ENCODE measurements around the gene CFAP20. TPM values are rescaled to one million over a fixed set of nuclear protein-coding genes. Genes with fewer than 3 reads are reported as not detected.

CFAP20 gene
- polyA plus RNA-seq, 4 donors = 63.4 to 75.9 (median 67.7) TPM

DNA sequence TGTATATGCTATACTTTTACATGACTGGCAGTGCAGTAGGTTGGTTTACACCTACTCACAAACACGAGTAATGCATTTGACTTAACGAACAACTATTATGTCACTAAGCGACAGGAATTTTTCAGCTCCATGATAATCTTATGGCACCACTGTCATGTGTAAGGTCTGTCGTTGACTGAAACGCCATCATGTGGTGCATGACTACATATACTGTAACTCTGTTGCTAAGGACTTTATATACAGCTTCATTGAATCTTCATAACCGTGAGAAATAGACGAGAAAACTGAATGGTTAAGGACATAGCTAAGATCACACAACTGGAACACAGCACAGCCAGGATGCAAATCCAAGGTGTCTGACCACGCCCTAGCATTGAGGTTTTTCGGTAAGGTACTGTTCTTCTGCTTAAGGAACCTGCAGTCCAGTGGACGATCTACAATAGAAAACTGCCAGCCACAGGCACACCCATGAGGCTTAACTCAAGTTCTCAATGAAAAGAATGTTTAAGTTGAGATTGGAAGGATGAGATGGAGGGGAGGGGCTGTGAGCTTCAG is 3.3 kb downstream of the CFAP20 start:
- no peak for DNase-seq (ENCODE audit: low read depth in 4 of 4, low spot score in 2 of 4)

DNA sequence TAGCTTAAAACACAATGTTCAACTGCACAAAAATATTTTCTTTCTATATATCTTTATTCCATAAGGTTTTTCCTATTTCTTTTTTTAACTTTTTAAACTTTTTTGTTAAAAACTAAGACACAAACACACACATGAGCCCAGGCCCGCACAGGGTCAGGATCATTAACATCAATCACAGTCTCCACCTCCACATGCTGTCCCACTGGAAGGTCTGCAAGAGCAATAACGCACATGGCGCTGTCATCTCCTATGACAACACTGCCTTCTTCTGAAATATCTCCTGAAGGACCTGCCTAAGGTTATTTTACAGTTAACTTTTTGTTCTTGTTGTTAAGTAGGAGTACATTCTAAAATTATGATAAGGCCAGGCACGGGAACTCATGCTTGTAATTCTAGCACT is 4.1 kb downstream of the CFAP20 start:
- DNase-seq (ENCODE audit: low read depth in 4 of 4, low spot score in 2 of 4) = no peak

DNA sequence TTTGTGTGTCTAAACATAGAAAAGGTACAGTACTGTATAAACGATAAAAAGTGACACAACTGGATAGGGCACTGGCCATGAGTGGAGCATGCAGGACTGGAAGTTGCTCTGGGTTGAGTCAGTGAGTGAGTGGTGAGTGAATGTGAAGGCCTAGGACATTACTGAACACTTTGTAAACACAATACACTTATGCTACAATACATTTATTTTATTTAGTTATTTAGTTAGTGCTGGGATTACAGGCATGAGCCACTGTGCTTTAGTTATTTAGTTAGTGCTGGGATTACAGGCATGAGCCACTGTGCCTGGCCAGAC is 4.6 kb downstream of the CFAP20 start:
- no peak for DNase-seq (ENCODE audit: low read depth in 4 of 4, low spot score in 2 of 4)

DNA sequence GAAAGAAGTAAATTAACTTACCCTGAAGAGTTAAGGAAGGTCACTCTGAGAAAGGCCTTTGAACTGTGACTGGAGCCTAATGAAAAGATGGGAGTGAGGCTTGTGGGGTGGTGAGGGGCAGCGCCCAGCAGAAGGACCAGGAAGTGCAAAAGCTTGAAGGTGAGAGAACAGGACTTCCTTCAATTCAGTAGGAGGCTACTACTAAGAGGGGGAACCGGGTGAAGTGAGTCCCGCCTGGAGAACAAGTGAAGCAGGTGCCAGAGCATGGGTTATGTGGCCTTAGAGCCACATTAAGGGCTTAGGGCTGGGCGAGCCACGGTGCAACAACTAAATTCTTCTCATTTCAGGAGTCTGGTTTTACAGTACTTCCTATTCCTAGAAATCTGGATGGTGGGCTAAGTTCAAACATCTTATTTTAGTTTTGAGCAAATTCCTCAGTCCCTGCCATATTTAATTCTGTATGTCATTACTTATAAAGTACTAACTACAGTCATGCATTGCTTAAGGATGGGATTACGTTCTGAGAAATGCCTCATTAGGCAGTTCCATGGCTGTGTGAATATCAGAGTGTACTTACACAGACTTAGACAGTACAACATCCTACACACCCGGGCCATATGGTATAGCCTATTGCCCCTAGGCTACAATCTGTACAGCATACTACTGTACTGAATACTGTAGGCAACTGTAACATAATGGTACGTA is 5.1 kb downstream of the CFAP20 start:
- DNase-seq (ENCODE audit: low read depth in 4 of 4, low spot score in 2 of 4) = no peak

DNA sequence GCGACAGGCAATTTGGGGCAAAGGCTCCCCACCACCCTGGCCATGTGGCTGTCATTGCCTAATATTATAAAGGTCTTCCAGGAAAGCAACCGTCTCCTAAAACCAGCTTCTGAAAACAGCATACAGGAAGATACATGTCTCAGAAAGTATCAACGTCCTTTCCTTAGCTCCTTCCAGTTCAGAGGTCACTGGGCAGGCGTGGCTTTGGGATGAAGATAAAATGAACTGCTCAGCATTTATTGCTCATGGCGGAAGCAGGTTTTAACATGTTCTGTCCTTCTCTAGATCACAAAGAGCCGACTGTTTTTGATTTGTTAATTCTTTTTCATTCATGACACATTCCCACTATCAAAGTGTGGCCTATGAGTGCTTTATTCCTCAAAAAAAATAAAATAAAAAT is 8.0 kb downstream of the CFAP20 start:
- no peak for DNase-seq (ENCODE audit: low read depth in 4 of 4, low spot score in 2 of 4)

DNA sequence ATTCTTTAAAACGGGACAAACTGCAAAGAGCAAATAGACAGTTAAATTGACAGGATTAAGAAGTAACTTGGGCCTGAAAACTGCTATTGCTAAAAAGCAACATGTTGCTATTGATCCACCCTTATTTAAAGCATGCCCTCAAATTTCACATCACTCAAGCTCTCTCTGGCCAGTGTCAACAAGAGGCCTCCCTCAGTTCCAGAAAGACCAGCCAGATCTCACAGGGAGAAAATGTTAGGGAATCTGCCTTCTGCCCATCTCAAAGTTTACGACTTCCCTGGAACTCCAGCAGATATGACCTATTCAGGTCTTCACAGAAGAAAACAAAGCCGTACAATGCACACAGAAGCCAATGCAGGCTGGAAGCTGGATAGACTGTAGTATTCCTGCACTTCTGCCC is 8.9 kb downstream of the CFAP20 start:
- no peak for DNase-seq (ENCODE audit: low read depth in 4 of 4, low spot score in 2 of 4)

DNA sequence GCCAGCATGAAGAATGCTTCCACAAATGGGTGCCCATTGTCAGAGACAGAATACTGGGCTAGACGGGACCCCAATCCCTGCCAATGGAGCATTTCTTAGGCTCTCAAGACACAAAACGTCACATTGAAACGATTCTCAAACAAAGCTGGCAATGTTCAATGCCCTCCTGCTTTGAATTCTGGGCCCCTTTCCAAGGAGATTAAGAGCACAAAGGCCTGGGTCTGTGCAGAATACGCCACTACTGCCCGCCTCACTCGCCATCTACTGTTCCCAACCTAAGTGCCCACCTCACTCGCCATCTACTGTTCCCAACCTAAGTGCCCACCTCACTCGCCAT is 9.7 kb downstream of the CFAP20 start:
- no peak for DNase-seq (ENCODE audit: low read depth in 4 of 4, low spot score in 2 of 4)

DNA sequence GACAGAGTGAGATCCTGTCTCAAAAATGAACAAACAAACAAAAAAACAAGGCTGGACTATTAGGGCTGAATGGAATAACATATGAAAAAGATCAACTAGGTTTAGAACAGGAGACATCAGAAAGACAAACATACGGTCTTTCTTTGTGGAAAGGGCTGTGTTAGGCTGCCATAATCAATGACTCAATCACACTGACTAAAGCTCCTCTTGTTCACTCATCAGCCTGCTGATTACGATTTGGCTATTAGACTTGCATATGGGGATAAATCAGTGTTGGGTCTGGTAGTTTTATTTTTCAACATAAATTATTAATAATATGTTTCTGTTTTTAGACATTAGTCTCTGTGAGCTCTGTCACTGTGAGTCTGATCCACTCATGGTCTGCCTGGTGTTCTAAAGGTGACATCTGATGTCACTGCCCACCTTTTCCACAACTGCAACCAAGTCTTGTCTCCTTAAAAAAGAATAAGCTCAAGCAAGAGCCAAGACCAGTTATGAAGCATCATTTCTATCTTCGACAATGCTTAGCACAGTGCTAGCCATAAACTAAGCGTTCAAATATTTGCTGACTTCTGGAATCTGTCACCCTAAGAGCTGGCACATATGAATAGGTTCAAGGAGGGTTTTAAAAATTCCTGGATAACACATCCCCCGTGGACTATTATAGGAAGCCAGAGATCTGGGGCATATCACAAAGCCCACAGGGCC is 10.2 kb downstream of the CFAP20 start:
- DNase-seq (ENCODE audit: low read depth in 4 of 4, low spot score in 2 of 4) = no peak

DNA sequence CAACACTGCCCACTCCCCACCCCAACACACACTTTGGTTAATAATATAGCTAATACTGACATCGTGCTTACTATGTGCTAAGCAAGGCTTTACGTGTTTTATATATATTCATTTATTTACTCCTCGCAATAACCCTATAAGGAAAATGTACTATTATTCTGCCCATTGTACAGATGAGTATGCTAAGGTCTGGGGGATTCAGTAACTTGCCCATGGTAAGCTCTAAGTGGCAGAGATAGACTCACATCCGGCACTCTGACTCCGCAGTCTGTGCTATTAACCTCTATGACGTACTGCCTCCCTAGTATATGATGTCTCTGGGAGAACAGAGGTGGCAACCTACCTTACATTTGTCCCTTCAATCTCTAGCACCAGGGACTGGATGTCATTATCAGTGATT is 12.7 kb downstream of the CFAP20 start:
- DNase-seq (ENCODE audit: low read depth in 4 of 4, low spot score in 2 of 4) = no peak

DNA sequence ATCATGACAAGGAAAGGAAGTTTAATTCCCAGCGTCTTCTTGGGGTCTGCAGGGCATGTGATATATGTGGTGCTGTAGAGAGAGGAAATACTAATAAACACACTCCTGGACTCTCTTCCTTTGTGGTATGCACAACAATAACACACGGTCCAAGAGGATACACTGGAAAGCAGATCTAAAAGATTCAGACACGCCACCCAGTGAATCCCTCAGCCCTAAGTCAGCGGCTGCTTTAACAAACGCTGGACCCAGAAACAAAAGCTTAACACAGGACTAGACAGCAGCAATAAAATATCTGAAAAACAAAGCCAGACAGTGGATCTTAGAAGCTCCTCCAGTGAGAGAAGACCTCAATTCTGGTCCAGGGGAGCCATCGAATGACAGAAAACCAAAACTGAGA is 13.1 kb downstream of the CFAP20 start:
- no peak for DNase-seq (ENCODE audit: low read depth in 4 of 4, low spot score in 2 of 4)

DNA sequence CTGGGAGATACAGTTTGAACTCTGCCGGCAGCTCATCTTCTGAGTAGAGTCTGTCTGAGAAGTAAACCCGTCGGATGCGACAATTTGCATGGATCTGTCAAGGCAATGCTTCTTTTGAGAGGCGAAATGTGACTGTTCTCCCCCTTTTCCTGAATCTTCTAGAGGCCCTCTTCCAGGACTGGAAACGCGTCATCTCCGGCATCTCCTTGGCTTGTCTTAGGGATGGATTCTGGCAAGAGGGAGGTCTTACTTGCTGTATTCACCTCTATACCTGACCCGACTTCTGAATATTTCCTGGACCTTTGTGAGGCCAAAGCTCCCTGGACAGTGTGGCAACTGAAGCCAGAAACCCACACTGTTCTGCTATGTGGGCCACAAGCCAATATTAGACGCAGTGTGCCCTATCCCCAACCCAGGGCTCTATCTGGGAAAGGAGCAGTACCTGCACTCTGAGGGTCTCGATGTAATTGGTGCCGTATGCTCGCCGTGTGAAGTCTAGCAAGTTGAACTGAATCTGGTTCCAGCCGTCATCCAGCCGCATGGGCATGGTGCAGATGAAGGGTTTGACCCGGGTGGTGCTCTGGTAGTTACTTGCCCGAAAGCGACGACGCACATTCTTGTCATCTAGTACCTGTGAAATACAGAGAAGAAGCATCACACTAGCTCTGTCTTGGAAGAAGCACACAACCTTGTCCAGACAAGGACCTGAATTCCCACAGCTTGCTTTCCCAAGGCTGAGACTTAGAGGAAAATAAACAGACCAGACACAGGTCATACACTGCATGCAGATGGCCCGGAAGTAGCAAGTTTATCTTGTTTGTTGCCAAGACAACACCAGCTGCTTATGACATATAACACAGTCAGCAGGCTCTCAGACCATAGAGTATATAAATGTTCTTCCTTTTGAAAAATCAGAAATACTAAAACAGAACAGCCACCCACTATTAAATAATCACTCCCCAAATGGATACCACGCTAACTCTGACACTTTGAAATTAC is 14.1 kb downstream of the CFAP20 start:
- no peak for DNase-seq (ENCODE audit: low read depth in 4 of 4, low spot score in 2 of 4)

DNA sequence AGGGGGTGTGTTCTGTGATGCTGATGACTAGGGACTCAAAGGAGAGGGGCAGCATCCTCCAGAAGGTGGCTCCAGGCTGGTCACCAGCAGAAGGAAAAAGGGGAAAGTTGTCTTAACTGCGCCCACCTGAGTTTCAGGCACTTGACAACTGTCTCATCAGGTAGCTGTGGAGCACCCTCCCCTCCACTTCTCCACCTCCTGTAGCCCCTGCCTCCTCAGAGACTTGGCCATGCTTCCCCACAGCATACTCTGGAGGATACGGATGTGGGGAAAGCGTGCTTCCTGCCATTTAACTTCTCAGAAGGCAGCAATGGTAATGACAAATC is 17.9 kb downstream of the CFAP20 start:
- no peak for DNase-seq (ENCODE audit: low read depth in 4 of 4, low spot score in 2 of 4)

DNA sequence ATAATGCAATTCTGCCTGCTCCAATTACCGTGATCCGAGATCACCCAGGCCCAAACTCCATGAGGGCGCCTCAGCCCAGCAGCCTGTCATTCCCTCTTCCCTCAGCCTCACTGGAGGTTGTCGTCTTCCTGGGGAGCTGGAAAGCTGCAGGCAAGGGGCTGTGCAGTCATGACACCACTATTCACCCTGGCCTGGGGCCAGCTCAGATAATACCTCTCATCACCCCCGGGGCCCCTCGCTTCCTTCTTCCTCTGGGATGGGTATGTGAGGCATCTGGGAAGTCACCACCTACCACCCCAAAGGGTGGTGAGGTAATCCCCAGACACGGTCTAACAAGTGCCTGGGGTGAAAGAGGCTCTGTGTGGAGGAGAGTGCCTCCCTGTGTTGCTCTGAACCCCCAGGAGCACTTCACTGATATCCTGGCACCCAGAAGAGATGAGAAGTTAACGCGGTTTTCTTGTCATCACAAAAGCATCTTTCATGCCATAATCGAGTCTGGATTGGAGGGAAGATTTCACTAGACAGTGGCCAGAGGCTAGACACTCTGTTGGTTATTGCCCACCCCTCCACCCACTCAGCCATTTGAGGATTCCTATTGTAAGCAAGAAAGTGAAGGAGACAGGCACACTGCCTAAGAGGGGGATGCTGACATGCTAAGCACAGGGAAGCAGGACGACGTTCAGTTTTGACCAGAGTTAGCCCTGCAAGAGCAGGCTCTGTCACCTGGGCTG is 18.4 kb downstream of the CFAP20 start:
- DNase-seq (ENCODE audit: low read depth in 4 of 4, low spot score in 2 of 4) = no peak

DNA sequence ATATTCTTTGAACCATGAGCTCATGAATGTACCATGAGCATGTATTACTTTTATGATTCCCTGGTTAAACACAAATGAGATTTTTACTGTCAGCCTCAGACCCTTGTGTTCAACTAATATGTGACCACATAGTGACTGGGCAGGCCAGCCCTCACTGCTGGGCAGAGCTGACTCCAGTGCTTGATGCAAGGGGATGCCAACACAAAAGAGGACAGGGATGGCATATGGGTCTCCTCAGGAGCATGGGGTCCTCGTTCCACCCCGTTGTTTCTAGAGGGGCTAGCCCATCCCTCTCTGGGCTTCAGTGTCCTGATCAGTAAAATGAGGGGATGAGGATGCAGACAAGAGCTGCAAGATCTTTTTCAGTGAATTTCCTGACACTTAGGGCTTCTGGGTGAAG is 19.3 kb downstream of the CFAP20 start:
- DNase-seq (ENCODE audit: low read depth in 4 of 4, low spot score in 2 of 4) = no peak

DNA sequence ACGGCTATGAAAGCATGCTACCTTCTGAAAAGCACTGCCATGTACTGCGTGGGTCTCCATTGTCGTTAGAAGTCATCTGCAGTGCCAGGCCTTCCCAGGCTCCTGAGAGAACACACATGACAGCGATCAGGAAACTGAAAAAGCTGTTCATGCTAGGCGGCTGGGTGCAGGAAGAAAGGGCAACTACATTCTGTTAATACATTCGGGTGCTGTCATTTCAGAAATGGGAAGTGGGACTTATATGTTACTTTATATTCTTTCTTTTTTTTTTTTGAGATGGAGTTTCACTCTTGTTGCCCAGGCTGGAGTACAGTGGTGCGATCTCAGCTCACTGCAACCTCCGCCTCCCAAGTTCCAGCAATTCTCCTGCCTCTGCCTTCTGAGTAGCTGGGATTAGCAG is 19.9 kb downstream of the CFAP20 start:
- DNase-seq (ENCODE audit: low read depth in 4 of 4, low spot score in 2 of 4) = no peak

DNA sequence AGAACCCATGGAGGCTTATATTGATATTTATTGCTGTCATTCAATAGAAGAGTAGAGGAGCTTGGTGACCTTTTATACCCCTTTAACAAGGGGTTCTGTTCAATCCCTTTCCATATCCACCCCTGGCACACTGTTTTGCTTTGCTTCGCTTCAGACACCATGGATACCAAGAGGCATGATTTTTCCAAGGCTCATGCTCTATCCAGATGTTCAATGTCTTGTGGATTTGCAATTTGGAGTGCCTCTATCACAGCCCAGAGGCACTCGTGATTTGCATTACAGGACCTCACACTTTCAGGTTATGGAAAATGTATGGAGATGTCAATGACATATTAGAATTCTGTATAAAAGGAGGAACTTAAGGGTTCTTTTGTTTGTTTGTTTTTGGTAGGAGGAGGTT is 21.5 kb downstream of the CFAP20 start:
- no peak for DNase-seq (ENCODE audit: low read depth in 4 of 4, low spot score in 2 of 4)

DNA sequence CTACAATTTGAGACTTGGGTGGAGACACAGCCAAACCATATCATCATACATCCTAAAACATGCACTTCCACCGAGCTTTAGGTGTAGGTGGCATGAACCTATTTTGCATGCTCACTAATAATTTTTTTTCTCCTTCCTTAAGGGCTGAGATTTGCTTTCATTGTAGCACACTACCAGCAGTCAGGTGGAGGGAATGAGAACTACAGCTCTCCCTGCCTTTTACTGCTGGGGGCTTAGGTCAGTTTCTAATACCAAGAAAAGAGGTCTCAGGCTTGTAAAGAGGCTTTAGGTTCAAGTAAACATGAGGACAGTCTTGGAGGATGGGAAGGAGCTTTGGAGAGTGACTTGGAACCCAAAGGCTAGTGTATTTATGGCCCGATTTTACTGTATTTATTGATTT is 22.0 kb downstream of the CFAP20 start:
- no peak for DNase-seq (ENCODE audit: low read depth in 4 of 4, low spot score in 2 of 4)

DNA sequence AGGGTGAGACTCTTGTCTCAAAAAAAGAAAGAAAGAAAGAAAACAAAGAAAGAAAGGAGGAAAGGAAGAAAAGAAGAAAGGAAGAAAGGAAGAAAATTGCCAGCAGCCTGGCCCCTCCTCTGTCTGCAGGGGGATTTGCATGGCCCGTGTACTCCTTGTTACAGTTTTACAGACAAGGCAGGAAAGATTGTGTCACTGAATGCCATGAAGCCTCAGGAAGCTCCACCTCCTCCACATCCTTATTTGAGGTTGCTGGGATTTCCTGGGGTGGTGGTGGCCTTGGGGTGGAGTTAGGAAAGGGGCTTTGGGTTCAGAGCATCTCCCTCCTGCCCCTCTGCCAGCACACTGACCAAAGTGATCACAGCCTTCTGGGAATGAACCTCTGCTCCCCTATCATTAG is 23.6 kb downstream of the CFAP20 start:
- DNase-seq (ENCODE audit: low read depth in 4 of 4, low spot score in 2 of 4) = no peak

DNA sequence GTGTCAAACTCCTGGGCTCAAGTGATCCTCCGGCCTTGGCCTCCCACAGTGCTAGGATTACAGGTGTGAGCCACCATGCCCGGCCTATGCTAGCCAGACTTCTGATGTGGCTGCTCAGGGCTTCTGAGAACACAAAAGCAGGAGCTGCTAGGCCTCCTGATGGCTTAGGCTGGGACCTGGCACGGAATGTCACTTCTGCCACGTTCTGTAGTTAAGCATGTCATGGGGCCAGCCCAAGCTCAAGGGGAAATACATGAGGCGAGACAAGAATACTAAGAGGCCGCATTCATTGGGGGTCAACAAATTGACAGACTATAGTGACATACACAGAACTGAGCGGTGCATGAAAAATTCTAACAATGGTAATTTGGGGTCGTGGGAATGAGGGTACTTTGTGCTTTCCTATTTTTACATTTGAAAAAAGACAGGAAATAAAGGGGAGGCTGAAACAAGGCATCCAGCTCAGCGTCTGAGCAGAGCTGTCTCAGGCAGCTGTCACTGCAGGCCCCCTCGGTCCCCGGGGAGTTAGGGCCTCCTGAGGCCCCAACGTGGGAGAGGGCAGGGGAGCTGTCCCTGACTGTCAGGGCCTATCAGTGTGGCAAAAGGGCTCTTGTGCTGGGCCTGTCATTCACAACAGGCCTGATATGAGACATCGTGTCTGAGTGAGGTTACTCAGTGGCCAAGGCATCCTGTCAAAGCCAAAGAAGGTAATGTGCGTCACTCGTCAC is 26.4 kb downstream of the CFAP20 start:
- DNase-seq (ENCODE audit: low read depth in 4 of 4, low spot score in 2 of 4) = no peak

DNA sequence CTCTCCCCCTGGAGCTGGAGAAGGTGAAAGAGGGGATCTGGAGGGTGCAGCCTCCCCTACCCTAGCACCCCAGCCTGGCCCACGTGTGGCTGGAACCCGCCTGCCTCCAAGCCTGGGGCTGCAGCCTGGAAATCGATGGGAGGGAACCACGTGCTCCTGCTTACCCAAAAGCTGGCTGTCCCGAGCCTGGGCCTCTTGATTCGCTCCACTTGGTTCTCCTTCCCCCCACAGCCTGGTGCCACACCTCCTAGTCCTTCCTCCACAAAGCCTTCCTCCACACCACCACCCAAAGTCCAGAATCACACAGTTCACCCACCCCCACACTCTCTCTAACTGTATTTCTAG is 29.3 kb downstream of the CFAP20 start:
- DNase-seq (ENCODE audit: low read depth in 4 of 4, low spot score in 2 of 4) = no peak

All from left renal cortex interstitium (tissue), 4 donors.